Left ventricle myocardium inferior (tissue), 1 donor: ENCODE measurements around the gene LY6G5B. TPM values are rescaled to one million over a fixed set of nuclear protein-coding genes. Genes with fewer than 3 reads are reported as not detected.

Experiments
- DNase-seq: peaks from one replicate; pipeline ENCODE4 v3.0.0-alpha.2; 2020
- H3K27ac ChIP-seq: fragments of 200-600 bp; replicated peaks from 2 replicates; pipeline ENCODE4 v1.8.0; 2021
- H3K27me3 ChIP-seq: fragments of 200-600 bp; 2 replicates; pipeline ENCODE4 v1.8.0; 2021; ENCODE audit warnings: low read depth
- H3K36me3 ChIP-seq: fragments of 200-600 bp; 2 replicates; pipeline ENCODE4 v1.8.0; 2021
- H3K4me1 ChIP-seq: fragments of 200-600 bp; 2 replicates; pipeline ENCODE4 v1.8.0; 2021
- H3K4me3 ChIP-seq: fragments of 200-600 bp; 2 replicates; pipeline ENCODE4 v1.8.0; 2021; ENCODE audit warnings: mild to moderate bottlenecking, moderate library complexity
- H3K9me3 ChIP-seq: fragments of 200-600 bp; replicated peaks from 2 replicates; pipeline ENCODE4 v1.8.0; 2021
- intact Hi-C: fragments of 100-400 bp; cut with micrococcal nuclease; formaldehyde crosslinking; loops from one replicate; pipeline ENCODE4 v1.11.0; 2022
- long read RNA-seq: library from polyadenylated mRNA; unstranded; transcript quantifications from one replicate; pipeline ENCODE4 v2.0.0, GENCODE V29; 2021
- total RNA-seq: library from RNA; stranded (reverse); fragmentation: NEBNext Ultra II Directional; extraction: Animal tissue kit (Norgen Biotek cat#: 25700); gene quantifications from one replicate; pipeline ENCODE4 v1.2.1, GENCODE V29; 2021
- TF ChIP-seq, protein P1 (sequence below): fragments of 200-600 bp; IDR thresholded peaks from 2 replicates; pipeline ENCODE4 v1.8.0; 2021; ENCODE audit warnings: antibody characterized with exemption, mild to moderate bottlenecking, borderline replicate concordance
- donor health status: DM: no; HTN: yes; CAD: no; lungs with severe emphysema.

LY6G5B gene, protein sequence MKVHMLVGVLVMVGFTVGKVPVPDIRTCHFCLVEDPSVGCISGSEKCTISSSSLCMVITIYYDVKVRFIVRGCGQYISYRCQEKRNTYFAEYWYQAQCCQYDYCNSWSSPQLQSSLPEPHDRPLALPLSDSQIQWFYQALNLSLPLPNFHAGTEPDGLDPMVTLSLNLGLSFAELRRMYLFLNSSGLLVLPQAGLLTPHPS
- total RNA-seq = 4.4 TPM
- long read RNA-seq, partial matches to known transcripts = 0 of 2 reads
- long read RNA-seq, other reads (novel, unspliced or antisense) = 0 of 2 reads

DNA sequence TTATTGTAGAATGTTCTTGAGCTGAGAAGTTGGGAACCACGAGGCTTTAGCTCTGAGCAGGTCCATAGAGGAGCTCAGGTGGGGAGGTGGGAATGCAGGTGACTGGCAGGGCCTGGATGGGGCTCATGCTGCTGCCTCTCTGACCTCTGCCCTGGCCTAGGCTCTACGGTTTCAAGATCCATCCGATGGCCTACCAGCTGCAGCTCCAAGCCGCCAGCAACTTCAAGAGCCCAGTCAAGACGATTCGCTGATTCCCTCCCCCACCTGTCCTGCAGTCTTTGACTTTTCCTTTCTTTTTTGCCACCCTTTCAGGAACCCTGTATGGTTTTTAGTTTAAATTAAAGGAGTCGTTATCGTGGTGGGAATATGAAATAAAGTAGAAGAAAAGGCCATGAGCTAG, at the start of gene LY6G5B:
TSS of gene LY6G5B (plus strand) at position 301 of the 400 bp plus-strand sequence. CDS start 975 bp downstream, outside the sequence.
- Histone ChIP-seq H3K4me1 (peaks cover 35% of the 10 kb centered on the region), H3K36me3 (peaks cover 67% of the 10 kb centered on the region), H3K4me3 (no peak within 1 kb of the TSS), H3K9me3 (no peaks in the 10 kb centered on the region), H3K27me3 (no peaks in the 10 kb centered on the region), H3K27ac (no peak within 1 kb of the TSS)
- TF ChIP-seq, protein P1, sequence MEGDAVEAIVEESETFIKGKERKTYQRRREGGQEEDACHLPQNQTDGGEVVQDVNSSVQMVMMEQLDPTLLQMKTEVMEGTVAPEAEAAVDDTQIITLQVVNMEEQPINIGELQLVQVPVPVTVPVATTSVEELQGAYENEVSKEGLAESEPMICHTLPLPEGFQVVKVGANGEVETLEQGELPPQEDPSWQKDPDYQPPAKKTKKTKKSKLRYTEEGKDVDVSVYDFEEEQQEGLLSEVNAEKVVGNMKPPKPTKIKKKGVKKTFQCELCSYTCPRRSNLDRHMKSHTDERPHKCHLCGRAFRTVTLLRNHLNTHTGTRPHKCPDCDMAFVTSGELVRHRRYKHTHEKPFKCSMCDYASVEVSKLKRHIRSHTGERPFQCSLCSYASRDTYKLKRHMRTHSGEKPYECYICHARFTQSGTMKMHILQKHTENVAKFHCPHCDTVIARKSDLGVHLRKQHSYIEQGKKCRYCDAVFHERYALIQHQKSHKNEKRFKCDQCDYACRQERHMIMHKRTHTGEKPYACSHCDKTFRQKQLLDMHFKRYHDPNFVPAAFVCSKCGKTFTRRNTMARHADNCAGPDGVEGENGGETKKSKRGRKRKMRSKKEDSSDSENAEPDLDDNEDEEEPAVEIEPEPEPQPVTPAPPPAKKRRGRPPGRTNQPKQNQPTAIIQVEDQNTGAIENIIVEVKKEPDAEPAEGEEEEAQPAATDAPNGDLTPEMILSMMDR = no peak
- no peak for DNase-seq
- intact Hi-C loops = no loop called here

DNA sequence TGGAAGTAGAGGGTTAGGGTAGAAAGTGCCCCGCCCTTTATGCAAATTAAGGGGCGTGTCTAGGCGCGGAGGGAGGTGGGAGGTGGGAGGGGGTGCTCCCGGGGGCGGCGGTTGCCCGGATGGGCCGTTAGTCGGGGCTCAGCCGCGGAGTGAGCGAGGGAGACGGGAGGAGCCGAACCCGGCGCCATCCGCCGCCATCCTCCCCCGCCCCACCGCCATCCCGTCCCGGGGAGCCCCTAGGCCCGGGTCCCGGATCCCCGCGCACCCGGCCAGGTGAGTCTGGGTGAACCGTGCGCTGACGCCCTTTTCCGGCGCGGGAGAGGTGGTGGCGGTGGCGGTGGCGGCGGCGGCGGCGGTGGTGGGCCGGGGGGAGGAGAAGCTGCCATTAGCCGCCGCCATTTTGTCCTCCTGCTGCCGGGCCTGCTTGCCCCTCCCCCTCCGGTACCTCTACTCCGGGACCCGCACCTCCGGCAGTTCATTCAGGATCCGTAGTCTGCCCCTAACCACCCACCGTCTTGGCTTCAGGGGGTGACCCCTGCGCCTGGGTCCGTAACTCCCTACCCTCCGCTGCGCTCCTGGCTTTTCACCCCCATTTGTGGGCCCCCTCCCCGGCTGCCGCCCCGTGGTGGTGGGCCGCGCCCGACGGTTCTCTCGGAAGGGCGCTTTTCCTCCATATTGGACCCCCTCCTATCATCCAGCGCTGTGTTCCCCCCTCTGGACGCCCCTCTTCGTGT, 49.0 kb upstream of the LY6G5B start, which contains the start of gene PRRC2A:
TSS of gene PRRC2A (plus strand) at position 130 of the 734 bp plus-strand sequence. CDS start 2,075 bp downstream, outside the sequence.
- Histone ChIP-seq H3K27ac (peak within 1 kb of the TSS; percentile 96), H3K36me3 (peaks cover 30% of the 10 kb centered on the region), H3K4me3 (peak within 1 kb of the TSS; percentile 89), H3K9me3 (no peaks in the 10 kb centered on the region), H3K4me1 (peaks cover 31% of the 10 kb centered on the region), H3K27me3 (no peaks in the 10 kb centered on the region)
- intact Hi-C loops = no loop called here
- TF ChIP-seq, protein P1 = no peak
- peak; percentile 93 for DNase-seq

DNA sequence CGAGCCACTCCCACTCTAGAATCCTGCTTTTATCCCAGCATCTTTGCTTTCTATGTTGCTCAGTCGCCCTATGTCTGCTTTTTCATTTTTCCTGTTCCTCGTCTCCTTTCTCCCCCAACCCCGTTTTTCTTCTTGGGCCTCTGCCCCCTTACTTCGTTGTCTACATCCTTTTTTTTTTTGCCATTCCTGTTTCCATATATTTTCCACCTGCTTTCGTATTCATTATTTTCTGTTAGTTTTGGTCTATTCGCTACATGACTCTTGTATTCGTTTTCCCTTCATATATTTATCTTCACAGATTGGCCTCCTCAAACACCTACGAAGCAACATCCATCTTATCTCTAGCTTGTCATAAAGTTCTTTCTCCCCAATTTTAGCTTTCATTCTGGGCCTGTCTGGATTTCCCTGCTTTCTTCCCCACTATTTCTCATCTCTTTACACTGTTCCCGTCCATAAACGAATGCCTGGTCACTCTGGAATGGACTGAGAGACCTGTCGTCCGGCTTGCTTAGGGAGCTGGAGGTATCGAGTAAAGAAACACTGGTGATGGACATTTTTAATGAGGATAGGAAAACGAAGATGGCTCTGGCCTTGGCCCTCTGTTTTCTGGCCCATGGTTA, 48.3 kb upstream of the LY6G5B start:
- Histone ChIP-seq H3K36me3 (peaks cover 37% of the 10 kb centered on the region), H3K4me3 (peak overlapping the region; percentile 89), H3K27me3 (no peaks in the 10 kb centered on the region), H3K9me3 (no peaks in the 10 kb centered on the region), H3K27ac (peak overlapping the region; percentile 96), H3K4me1 (peaks cover 31% of the 10 kb centered on the region)
- TF ChIP-seq, protein P1 = no peak
- DNase-seq = no peak
- intact Hi-C loops = no loop called here

DNA sequence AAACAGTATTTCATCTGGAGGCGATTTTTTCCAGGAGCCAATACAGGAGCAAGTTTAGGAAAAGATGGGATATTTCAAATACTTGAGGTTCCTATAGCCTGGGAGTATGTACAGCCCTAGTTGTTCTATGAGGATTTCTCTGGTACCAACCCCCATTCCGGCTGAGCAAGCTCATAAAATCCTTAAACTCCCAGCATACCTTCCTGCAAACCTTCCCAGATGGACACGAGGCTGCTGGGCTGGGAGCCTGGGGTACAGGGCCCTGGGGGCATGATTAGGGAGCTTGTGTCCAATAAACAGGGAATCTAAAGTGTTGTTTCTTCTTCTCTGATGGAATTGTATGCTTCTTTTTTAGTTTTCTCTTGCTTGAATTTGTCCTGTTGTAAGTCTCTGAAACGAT, 47.8 kb upstream of the LY6G5B start:
- H3K4me1 ChIP-seq = peaks cover 31% of the 10 kb centered on the region
- TF ChIP-seq, protein P1 = no peak
- H3K27ac ChIP-seq = peak overlapping the region; percentile 96
- peaks cover 42% of the 10 kb centered on the region for H3K36me3 ChIP-seq
- no peak for DNase-seq
- no peaks in the 10 kb centered on the region for H3K27me3 ChIP-seq
- no peaks in the 10 kb centered on the region for H3K9me3 ChIP-seq
- H3K4me3 ChIP-seq = peak overlapping the region; percentile 89
- intact Hi-C loops = no loop called here

DNA sequence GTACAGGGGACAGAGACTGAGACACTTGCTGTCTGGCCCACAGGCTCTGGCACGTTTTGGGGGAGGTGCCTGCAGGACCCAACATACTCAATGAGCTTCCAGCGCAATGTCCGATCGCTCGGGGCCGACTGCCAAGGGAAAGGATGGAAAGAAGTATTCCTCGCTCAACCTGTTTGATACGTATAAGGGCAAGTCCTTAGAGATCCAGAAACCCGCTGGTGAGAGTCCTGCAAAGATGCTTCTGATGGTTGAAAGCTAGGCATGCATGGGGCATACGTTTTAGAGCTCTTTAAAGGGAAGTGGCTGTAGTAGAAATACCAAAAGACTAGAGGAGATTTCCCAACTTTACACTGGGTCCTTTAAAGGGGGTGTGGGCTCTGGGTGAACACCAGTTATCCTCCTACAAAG, 47.1 kb upstream of the LY6G5B start:
- TF ChIP-seq, protein P1 = no peak
- H3K36me3 ChIP-seq = peaks cover 49% of the 10 kb centered on the region
- H3K27ac ChIP-seq = no peak overlapping the region
- peaks cover 31% of the 10 kb centered on the region for H3K4me1 ChIP-seq
- DNase-seq = no peak
- no peaks in the 10 kb centered on the region for H3K9me3 ChIP-seq
- peak overlapping the region; percentile 89 for H3K4me3 ChIP-seq
- no peaks in the 10 kb centered on the region for H3K27me3 ChIP-seq
- intact Hi-C loops = no loop called here
